Neuron (in vitro differentiated cells): ENCODE data around the gene PTPRO.
A peak's percentile ranks its signal among the peaks of the same experiment; 100 is the strongest.

Experiments used
- H2AFZ ChIP-seq: one replicate; pipeline ENCODE4 v1.6.1; 2013; ENCODE audit warnings: low read depth, mild to moderate bottlenecking, inconsistent platforms, low read length, moderate library complexity
- H3K27me3 ChIP-seq: one replicate; pipeline ENCODE4 v1.6.1; 2013; ENCODE audit warnings: low read length; ENCODE audit not compliant: insufficient read depth
- H3K36me3 ChIP-seq: one replicate; pipeline ENCODE4 v1.6.1; 2013; ENCODE audit warnings: low read length; ENCODE audit not compliant: insufficient read depth
- H3K4me1 ChIP-seq: one replicate; pipeline ENCODE4 v1.6.1; 2013; ENCODE audit warnings: low read length; ENCODE audit not compliant: insufficient read depth
- H3K4me3 ChIP-seq: 2 replicates; pipeline ENCODE4 v1.5.1; 2013; ENCODE audit warnings: mild to moderate bottlenecking, low read length, moderate library complexity
- H3K9me3 ChIP-seq: one replicate; pipeline ENCODE4 v1.6.1; 2013; ENCODE audit warnings: low read length

The PTPRO gene

DNA sequence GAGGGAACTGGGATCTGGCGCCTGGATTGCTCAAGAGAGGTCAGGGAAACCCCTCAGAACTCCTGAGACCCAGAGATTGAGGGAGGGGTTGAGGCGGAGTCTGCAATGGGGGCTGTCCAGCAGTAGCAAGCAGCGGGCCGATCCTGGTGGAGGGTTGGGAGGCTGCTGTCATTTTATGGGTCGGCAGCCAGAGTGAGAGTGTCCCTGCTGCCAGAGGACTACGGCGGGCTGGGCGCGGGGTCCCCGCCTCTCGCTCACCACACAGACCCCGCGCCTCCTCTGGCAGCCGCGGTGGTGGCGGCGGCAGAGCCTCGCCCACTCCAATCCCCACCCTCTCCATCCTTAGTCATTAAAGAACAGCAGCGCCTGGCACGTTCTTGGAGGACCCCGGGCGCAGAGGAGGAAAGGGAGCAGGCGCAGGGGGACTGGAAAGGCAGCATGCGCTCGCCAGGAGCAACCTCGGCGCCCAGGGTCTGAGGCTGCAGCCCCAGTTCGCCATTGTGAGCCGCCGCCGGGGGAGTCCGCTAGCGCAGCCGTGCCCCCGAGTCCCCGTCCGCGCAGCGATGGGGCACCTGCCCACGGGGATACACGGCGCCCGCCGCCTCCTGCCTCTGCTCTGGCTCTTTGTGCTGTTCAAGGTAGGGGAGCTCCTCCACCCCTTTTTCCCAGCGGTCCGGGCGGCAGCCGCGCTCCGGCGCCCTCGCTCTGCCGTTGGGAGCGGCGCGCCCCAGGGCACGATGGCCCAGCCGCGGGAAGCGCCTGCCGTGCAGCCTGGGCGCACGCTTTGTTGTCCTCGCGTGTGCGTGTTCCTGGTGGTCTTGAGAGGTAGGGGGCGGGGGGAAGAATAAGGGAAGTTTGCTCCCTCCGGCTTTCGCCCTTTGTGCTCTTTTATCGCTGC is at the start of gene PTPRO:
Gene PTPRO (plus strand): TSS at position 345 of the 898 bp plus-strand sequence.
- Histone ChIP-seq H3K9me3 (no peaks in the 10 kb centered on the region), H3K4me3 (peak within 1 kb of the TSS; percentile 54), H2AFZ (peak within 1 kb of the TSS; percentile 98), H3K36me3 (no peaks in the 10 kb centered on the region), H3K27me3 (peaks cover 16% of the 10 kb centered on the region), H3K4me1 (peaks cover 6% of the 10 kb centered on the region)

DNA sequence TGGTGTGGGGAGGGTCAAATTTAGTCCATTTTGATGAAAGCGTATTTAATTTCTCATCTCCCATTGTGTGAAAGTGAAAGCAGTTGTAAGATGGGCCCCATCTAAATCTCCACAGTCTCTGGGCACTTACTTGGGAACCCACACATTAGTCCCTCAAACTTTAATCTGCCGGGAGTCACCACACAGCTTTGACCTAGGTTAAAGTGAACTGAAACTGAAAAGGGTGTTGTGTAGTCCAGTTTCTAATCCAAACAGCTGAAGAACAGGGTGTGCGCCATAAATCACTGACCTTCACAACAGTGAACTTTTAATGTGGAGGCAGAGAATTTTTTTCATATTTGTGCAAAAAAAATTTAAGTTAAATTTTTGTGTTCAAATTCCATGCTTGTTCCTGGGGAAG is 48.4 kb upstream of the PTPRO start:
- H3K36me3 ChIP-seq = no peaks in the 10 kb centered on the region
- no peaks in the 10 kb centered on the region for H3K4me1 ChIP-seq
- H3K27me3 ChIP-seq = no peaks in the 10 kb centered on the region
- no peaks in the 10 kb centered on the region for H3K9me3 ChIP-seq
- H2AFZ ChIP-seq = no peak overlapping the region
- H3K4me3 ChIP-seq = no peak overlapping the region

DNA sequence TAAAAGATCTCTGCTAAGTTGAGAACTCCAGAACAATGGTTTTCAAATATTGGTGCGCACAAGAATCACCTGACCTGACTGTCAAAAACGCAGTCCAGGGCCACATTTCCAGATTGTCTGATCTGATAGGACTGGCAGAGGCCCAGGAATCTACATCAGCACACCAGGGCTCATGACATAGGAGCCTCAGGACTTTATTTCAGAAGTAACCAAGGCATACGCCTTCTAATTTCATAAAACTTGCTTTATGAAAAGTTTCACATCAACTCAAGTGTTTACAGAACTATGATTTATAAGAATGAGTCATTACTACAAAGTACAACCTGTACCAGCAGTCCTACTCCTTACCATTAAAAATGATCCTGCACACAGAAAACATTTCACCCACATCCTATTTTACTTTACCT is 47.7 kb upstream of the PTPRO start:
- no peaks in the 10 kb centered on the region for H3K4me1 ChIP-seq
- no peaks in the 10 kb centered on the region for H3K36me3 ChIP-seq
- no peaks in the 10 kb centered on the region for H3K9me3 ChIP-seq
- no peak overlapping the region for H3K4me3 ChIP-seq
- no peaks in the 10 kb centered on the region for H3K27me3 ChIP-seq
- H2AFZ ChIP-seq = no peak overlapping the region

DNA sequence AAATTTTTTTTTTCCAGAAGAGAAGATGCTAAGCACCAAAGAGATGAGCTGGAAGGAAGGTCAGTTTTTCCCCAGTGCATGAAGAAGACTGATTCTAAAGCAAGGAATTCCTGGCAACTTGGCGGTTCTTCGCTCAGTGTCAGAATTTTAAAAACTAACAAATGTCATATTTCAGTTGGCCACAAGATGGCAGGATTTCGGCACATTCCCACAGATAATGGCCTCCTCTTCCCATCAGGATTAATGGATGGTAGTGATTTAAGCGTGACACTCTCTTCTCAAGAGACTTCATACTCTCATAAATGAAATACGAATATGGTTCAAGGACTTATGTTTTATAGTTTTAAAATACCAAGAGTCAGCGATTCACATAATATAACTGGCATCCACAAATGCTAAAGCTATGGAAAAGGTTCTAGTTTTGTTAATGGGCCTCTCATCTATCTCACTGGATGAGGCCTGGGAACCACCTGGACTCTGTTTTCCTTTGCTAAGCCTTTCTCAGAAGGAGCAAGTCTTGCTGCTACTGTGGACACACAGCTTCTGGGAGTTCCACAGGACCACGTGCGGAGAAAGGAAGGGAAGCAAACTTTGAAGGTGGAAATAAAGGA is 46.1 kb upstream of the PTPRO start:
- H3K27me3 ChIP-seq = no peaks in the 10 kb centered on the region
- H3K4me3 ChIP-seq = no peak overlapping the region

DNA sequence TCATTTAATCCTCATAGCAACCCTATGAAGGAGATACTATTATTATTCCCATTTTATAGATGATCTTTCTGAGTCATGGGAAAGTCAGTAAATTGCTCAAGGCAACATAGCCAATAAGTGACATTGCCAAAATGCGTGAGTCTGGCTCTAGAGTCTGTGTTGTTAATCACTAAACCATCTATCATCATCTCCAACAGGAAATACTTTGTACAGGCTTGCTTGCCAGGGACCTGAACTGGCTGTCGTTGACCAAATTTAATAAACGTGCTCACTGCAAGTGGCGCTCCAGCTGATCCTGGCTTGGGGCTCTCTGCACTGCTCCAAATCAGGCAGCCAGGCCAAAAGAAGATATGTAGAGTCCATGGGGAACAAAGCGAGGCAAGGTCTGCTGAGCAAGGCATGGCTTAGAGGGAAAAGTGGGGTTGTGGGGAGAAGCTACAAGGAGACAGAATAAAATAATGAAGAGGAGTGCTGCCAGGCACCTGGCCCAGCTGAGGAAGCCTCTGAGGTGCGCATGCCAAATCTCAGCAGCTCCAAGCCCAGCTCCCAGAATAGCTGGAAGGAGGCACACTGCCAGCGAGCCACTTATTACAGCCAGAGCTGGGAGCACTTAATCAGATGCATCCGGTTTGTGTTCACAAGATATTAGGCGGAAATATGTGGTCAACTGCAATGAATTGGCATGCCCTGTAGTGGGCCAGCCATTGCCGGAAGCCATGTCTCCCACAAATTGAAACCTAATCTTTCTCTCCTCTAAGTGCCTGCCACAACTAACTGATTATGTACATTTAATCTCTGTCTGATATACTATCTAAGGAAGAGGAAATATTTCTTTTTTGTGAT is 43.3 kb upstream of the PTPRO start:
- H2AFZ ChIP-seq = no peak overlapping the region
- H3K4me1 ChIP-seq = no peaks in the 10 kb centered on the region
- no peaks in the 10 kb centered on the region for H3K9me3 ChIP-seq
- H3K36me3 ChIP-seq = no peaks in the 10 kb centered on the region
- H3K27me3 ChIP-seq = no peaks in the 10 kb centered on the region
- H3K4me3 ChIP-seq = no peak overlapping the region

More for the DNA sequence above, 46.1 kb upstream of the PTPRO start:
- Histone ChIP-seq H3K4me1 (no peaks in the 10 kb centered on the region), H3K36me3 (no peaks in the 10 kb centered on the region), H2AFZ (no peak overlapping the region), H3K9me3 (no peaks in the 10 kb centered on the region)

DNA sequence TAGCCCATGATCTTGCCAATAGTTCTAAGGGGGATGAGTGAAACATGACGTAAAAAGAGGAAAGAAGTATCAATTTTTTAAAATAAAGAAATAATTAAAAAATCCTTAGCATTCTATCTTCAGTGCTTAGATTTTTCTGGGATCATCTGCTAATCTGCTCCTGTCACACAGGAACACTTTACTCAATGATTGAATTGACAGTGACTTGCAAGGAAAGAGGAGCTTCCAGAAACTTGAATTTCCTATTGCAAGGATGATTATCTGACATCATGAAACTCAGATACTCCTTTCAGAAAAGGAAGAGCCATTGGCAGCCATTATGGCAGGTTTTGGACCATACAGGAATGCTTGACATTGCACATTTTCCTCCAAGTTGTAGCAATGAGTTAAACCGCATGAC is 41.4 kb upstream of the PTPRO start:
- Histone ChIP-seq H3K27me3 (no peaks in the 10 kb centered on the region), H2AFZ (no peak overlapping the region), H3K9me3 (no peaks in the 10 kb centered on the region), H3K36me3 (no peaks in the 10 kb centered on the region), H3K4me3 (no peak overlapping the region), H3K4me1 (no peaks in the 10 kb centered on the region)

DNA sequence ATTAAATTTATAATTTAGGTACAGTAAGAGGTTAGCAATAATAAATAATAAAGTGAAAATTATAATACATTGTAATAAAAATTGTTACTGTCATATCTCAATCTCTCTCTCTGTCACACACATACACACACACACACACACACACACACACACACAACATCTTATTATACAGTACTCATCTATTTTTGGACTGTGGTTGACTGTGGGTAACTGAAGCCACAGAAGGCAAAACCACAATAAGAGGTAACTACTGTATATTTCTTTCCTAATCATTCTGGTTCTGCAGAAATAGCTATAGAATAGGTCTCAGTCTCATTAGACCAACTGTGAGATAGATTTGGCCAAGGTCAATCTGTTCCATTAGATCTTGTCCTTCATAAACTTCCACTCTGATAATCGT is 33.1 kb upstream of the PTPRO start:
- no peak overlapping the region for H2AFZ ChIP-seq
- H3K27me3 ChIP-seq = no peaks in the 10 kb centered on the region
- no peaks in the 10 kb centered on the region for H3K9me3 ChIP-seq
- H3K4me3 ChIP-seq = no peak overlapping the region
- H3K4me1 ChIP-seq = no peaks in the 10 kb centered on the region
- no peaks in the 10 kb centered on the region for H3K36me3 ChIP-seq

DNA sequence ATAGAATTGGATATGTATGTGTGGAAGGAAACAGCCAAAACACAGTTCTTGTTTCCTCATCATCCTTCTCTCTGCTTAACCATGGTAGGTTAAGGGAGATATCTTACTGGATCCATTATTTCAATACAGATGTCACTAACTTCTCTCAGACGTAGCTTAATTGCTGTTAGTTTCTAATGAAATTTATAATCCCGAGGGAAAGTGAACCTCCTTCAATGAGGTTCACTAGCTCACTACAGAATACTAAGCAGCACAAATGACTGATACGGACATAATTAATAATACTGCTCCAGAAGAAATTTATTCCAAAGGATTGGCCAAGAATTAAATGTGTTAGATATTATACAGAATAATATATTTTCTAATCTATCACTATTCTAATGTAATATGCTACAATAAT is 28.6 kb upstream of the PTPRO start:
- no peaks in the 10 kb centered on the region for H3K4me1 ChIP-seq
- no peaks in the 10 kb centered on the region for H3K27me3 ChIP-seq
- H3K9me3 ChIP-seq = no peaks in the 10 kb centered on the region
- no peak overlapping the region for H3K4me3 ChIP-seq
- no peak overlapping the region for H2AFZ ChIP-seq
- H3K36me3 ChIP-seq = no peaks in the 10 kb centered on the region

DNA sequence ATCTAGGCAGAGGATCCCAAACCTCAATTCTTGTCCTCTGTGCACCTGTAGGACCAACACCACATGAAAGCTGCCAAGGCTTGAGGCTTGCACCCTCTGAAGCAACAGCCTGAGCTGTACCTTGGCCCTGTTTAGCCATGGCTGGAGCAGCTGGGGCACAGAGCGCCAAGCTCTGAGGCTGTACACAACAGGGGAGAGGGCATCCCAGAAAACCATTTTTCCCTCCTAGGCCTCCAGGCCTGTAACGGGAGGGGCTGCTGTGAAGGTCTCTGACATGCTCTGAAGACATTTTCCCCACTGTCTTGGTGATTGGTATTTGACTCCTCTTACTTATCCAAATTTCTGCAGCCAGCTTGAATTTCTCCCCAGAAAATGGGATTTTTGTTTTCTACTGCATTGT is 22.4 kb upstream of the PTPRO start:
- no peaks in the 10 kb centered on the region for H3K4me1 ChIP-seq
- peaks cover 3% of the 10 kb centered on the region for H3K9me3 ChIP-seq
- no peak overlapping the region for H2AFZ ChIP-seq
- no peaks in the 10 kb centered on the region for H3K36me3 ChIP-seq
- H3K4me3 ChIP-seq = no peak overlapping the region
- H3K27me3 ChIP-seq = no peaks in the 10 kb centered on the region

DNA sequence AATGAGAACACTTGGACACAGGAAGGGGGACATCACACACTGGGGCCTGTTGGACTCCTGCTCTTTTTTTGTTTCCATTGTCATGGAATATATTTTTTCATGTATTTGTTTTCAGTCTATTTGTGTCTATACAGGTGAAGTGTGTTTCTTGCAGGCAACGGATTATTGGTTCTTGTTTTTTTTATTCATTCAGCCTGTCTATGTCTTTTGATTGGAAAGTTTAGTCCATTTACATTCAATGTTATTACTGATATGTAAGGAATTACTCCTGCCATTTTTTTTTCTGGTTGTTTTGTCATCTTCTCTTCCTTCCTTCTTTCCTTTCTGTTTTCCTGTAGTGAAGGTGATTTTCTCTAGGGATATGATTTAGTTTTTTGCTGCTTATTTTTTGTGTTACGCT is 18.0 kb upstream of the PTPRO start:
- H3K36me3 ChIP-seq = no peaks in the 10 kb centered on the region
- no peaks in the 10 kb centered on the region for H3K27me3 ChIP-seq
- no peak overlapping the region for H2AFZ ChIP-seq
- no peaks in the 10 kb centered on the region for H3K4me1 ChIP-seq
- H3K4me3 ChIP-seq = no peak overlapping the region
- H3K9me3 ChIP-seq = peaks cover 3% of the 10 kb centered on the region

DNA sequence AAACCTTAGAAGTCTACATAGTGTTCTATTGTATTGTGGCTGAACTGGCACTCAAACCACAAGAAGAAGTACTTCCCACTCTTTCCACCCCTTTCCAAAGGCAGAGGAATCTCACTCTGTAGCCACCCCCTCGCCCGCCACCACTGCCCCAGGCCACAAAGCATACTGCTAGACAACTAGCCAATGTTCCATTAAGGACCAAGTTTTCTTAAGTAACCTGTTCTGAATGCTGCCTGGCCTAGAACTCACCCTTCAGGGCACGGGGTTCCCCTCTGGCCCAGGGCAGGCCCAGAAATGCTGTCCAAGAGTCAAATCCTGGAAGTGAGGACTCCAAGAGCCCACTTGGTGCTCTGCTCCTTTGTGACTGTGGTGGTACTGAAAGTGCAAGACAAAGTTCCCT is 15.7 kb upstream of the PTPRO start:
- H2AFZ ChIP-seq = no peak overlapping the region
- no peaks in the 10 kb centered on the region for H3K27me3 ChIP-seq
- H3K9me3 ChIP-seq = no peaks in the 10 kb centered on the region

DNA sequence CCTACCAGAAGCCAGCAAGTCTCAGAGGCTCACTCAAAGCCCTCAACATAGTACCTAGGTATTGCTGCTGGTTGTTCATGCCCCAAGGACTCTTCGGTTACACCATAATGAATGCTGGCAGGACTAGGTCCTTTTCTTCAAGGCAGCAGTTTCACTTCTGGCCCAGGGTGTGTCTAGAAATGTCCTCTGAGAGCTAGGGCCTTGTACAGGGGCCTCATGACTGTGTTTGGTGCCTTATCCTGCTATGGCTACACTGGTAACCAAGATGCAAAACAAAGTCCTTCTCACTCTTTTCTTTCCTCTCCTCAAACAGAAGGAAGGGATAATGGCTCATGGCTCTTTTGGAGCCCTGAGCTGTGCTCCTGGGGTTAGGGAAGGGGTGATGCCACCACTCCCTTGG is 15.2 kb upstream of the PTPRO start:
- Histone ChIP-seq H3K36me3 (no peaks in the 10 kb centered on the region), H3K4me1 (no peaks in the 10 kb centered on the region), H3K27me3 (no peaks in the 10 kb centered on the region), H2AFZ (no peak overlapping the region), H3K4me3 (no peak overlapping the region), H3K9me3 (no peaks in the 10 kb centered on the region)

More for the DNA sequence above, 15.7 kb upstream of the PTPRO start:
- Histone ChIP-seq H3K4me1 (no peaks in the 10 kb centered on the region), H3K4me3 (no peak overlapping the region), H3K36me3 (no peaks in the 10 kb centered on the region)

DNA sequence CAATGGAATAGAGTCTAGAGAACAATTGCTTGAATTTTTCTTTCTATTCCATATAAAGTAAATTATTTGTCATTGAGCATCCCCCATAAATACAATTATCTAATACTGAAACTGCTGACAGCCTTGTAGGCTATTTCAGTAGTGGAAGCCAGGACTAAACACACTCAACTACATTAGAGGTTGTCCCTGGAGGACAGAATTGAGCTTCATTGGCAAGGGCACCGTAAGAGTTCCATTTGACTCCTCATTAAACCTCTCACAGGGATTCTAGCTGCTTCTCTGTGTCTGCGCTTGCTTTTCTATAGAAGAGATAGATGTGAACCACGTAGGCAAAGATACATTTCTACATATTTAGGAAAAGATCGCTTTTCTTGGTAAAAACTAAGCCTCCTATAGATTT is 3.5 kb upstream of the PTPRO start:
- Histone ChIP-seq H3K4me1 (peaks cover 6% of the 10 kb centered on the region), H3K27me3 (peaks cover 12% of the 10 kb centered on the region), H3K4me3 (no peak overlapping the region), H2AFZ (no peak overlapping the region), H3K9me3 (no peaks in the 10 kb centered on the region), H3K36me3 (no peaks in the 10 kb centered on the region)
